SU-DHL-6 (cell line): ENCODE data around the gene ZNF768.

Experiments
- CTCF ChIP-seq: fragments of 200-600 bp; sonication (generic); IDR thresholded peaks from one replicate; pipeline ENCODE4 v1.5.1; 2017; ENCODE audit warnings: antibody characterized with exemption, mild to moderate bottlenecking, low read length, moderate library complexity; ENCODE audit not compliant: insufficient read depth, poor library complexity, severe bottlenecking
- EZH2phosphoT487 ChIP-seq: fragments of 200-600 bp; sonication (generic), shearing (Covaris generic); conservative IDR thresholded peaks from 2 replicates; pipeline ENCODE4 v1.6.1; 2018; ENCODE audit warnings: mild to moderate bottlenecking, antibody characterized with exemption, low read length, moderate library complexity, mixed read lengths

- TF ChIP-seq EZH2phosphoT487: no peak
- no peak for TF ChIP-seq CTCF
Measured at GRCh38 chr16:30554557-30555314, 28.4 kb upstream of the ZNF768 start.
